NOMO-1 (cell line): ENCODE measurements around the gene METTL25.

Experiments
- DNase-seq, 2 experiments: peaks; one replicate each; lab custom pipeline; 2025; ENCODE audit not compliant: unreplicated experiment in 2 of 2; lab: John Stamatoyannopoulos, UW

The METTL25 gene

DNA sequence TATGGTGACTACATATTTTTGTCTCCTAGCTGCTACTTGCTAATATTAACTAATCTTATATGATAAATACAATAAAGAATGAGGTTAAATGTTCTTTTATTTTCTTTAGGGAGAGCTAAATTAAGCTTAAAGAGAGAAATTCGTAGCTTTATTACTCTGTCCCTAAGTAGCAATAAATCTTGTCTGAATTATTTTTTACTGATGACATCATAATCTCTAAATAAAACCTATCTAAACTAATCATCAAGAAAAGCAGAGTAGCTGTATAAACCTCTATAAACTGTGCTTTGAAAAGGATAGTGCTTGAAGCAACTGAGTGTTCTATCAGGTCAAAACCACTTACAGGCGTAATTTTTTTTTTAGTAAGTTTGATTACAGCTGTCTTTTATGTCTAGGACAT, 42.5 kb downstream of the METTL25 start:
- DNase-seq: no peak

DNA sequence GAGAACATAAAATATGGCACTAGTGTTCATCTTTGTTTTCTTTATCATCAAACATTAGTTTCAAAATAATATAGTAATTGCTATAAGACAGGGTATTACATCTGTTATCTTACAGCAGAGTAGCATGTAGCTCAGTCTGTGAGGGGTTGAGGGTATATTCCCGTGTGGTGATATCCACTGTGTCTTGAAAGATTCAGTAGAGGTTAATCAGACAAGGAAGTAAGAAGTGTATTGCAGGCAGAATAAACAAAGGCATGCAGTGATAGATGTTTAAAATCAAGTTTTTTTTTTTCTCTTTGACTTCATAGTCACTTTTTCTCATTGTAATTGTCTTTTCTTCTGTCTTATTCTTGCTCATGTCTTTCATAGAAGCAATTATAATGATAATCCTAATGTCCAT, 48.3 kb downstream of the METTL25 start:
- DNase-seq: no peak

GRCh38 chr12:82407481-82407880, 49.2 kb downstream of the METTL25 start:
- DNase-seq: no peak

DNA sequence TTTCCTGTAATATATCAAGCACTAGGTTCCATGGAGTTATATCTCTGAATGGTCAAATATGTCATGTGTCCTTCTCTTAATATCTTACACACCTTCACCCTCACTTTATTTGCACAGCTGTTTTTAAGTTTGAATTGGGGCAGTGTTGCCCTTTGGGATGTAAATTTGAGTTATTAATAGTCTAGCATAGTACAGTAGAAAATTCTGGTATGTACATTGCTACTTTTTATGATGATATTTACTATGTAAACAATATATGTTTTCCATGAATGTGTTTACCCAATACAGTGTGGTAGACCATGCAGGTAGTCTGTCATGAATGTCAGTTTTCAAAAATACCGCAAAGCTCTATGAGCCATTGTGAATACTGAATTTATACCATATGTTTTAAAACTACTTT, 50.5 kb downstream of the METTL25 start:
- no peak for DNase-seq

- no peak for DNase-seq
Observed at GRCh38 chr12:82411546-82412230, 53.4 kb downstream of the METTL25 start.

GRCh38 chr12:82412246-82412645, 53.9 kb downstream of the METTL25 start:
- no peak for DNase-seq

DNA sequence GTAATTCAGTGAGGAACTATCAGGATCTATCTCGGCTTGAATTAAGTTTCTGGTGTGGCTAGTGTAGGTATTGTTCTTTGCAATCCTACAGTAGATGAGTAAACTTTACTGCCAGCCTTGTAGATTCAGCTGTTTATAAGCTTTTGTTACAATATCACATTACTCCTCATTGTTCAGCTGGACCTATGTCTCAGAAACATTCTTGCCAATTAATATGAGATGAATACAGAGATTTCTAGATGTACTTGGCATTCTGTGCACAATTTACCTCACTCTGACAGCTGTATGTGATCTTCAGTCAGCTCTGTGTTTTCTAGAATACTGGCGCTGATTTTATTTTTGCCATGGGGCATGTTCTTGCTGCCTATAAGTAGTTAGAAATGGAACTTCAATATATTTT, 55.7 kb downstream of the METTL25 start:
- DNase-seq: no peak

DNA sequence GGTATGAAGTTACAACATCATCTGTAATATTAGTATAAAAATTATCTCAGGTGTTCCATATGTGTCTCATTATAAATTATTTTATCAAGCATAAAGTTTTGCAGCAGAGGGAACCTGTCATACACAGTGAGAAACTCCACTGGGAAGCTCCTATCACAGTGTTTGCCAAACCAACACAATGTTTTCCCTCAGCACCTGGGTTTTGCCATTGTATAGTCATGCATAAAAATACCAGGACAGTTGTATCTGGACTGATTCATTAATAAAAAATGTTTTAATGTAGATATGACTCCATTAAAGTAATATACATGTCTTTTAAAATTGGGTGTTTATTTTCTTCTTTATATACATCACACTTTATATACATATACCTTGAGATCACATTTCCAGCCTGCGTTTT, 56.6 kb downstream of the METTL25 start:
- DNase-seq: no peak

DNA sequence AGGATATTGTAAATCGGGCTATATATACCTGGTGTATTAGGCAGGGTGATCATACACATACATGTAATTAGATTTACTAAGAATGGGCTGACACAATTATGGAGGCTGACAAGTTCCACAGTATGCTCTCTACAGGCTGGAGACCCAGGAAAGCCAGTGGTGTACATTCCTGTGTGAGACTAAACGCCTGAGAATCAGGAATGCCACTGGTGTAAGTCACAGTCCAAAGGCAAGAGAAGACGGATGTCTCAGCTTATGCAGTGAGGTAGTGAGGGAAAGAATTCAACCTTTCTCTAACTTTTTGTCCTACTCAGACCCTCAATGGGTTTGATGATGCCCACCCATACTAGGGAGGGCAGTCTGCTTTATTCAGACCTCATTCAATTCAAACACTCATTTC, 57.1 kb downstream of the METTL25 start:
- DNase-seq: no peak

DNA sequence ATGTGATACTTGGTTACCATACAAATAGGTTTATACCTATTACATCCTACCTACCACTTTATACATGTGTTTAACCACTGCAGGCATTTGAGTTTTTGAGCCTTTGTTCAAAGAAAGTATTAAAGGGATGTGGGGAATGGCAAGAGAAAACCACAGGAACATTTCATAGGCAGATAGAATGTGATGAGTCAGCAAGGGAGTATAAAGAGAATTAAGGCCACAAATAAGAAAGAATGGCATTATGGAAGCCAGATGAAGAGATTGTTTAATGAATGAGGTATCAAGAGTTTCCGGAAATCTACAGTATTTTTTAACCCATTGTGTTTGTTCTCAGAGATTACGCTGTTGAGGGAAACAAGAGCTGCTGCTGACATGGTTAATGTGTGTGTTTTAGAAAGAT, 66.9 kb downstream of the METTL25 start:
- DNase-seq: no peak

DNA sequence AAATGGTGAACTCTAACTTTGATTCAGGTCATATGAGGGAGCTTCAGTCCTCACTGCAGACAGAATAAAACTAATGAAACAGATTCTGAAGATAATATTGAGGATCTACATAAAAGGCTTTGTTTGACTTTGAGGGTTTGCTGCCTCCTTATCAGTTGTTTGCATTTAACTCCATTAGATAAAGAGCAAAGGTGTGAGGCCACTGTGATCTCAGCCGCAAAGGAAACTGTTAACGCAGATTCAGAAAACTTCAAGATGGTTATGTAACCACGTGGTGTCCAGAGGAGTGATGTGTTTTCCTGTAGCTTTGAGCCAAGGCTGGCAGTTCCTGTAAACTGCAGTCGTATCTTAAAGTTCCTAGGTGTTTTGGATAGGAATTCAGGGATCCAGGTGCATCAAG, 67.8 kb downstream of the METTL25 start:
- no peak for DNase-seq

DNA sequence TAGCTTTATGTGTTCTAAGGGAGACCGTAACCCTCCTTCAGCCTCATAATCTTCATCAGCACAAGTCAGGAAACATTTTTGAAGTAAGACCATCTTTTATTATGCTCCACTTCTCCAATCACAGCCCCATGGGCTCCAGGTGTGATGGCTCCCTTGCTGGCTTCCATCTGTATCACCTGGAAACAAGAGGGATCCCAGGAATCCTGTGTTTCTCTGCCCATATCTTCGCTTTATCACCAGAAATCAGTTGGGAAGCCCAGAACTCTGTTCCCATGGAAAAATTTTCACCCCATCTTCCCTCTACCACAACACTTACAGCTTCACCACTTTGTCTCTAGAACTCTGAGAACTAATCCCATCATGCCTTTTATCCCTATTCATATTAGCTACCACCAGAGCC, 68.3 kb downstream of the METTL25 start:
- DNase-seq: no peak

DNA sequence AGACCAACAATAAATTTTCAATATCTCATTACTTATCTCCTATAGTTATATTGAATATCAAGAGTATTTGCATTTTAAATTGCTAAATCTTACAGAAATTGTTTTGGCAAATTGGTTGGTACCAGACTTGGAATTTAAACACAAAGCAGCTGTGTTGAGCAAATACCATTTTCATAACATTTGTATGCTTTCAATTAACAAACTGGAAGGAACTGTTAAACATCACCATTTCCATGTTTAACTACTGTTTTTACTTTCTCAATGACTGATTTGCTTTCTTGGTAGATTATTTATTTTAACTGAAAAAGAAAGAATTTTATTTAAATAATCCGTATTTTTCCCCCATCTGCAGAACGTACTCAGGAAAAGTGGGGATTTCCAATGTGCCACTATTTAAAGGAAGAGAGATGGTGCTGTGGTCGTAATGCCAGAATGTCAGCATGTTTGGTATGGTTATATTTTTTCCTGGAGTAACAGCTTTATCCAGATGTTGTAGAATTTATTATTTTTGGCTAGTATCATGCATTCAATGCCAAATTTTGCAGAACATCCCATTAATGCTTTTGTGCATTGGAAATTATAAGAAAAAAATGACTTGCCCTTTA, 72.3 kb downstream of the METTL25 start:
- DNase-seq: no peak

DNA sequence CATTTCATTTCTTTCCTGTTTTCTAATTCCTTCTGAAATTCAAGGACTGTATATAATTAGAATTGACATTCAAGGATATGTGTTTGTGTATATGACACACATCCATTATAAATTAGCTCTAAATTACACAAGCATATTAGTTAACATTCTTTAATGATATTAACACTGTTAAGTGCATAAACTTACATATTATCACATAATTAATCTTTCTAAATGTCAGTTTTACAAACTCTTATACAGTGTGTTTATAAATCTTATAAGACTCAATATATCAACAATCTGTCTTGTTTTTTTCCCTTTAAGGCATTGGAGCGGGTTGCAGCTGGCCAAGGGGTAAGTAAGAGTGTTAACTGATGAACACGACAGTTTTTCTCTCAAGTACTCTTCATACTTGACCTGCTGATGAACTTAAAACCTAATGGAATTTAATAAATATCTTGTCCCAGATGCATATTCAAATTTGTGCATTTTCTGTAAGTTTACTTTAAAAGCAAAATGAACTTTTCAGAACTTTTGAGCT, 76.1 kb downstream of the METTL25 start:
- DNase-seq: no peak

DNA sequence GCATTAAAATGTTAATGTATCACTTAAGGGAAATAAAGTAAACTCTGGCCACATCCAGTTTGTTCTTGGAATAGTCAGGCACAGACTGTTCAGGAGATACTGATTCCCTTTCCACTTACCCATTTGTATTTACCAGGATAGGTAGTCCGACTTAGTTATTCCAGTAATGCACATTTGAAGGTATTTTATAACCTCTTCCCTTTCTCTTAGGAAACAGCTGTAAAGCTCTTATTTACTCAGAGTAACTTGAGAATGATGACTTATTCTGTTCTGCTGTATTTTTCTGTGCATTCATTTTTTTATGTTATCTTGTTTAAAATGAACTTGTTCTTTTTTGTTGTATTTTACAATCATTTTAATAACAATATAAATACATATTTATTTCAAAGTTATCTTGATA, 78.0 kb downstream of the METTL25 start:
- DNase-seq: no peak

GRCh38 chr12:82437744-82438143, 79.4 kb downstream of the METTL25 start:
- DNase-seq: no peak

DNA sequence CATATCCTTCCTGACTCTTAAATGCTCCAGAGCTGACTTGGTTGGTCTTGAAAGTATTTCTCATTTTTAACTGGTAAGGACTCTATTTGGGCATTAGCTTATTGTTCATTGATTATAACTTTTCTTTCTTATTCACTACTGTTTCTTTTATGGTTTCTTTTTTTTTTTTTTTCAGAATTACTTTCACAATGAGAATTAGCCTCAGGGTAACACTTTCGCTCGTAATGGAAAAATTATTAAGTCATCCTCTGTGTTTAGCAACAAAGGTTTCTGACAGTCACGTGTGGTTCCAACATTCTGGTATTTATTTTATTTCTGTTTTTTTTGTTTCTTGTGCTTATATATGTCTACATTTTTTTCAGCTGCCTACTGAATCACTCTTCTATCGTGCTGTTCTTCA, 80.0 kb downstream of the METTL25 start:
- DNase-seq: no peak

DNA sequence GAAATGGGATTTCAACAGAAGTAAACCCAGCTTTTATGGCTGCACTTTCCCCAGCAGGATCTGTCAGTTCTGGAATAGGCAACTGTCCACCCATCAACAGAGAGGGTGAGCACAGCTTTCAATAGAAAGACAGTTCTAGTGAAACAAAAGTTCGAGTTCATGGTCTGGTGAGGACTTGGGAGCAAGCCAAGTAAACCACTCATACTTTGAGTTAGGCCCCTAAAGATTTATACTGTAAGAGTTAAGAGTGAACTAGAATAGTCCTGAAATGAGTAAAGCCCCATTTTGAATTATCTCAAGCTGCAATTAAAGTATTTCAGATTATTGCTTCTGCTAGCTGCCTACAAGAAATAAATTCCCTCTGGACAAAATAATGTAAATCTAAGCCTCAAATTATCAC, 82.6 kb downstream of the METTL25 start:
- DNase-seq: no peak

DNA sequence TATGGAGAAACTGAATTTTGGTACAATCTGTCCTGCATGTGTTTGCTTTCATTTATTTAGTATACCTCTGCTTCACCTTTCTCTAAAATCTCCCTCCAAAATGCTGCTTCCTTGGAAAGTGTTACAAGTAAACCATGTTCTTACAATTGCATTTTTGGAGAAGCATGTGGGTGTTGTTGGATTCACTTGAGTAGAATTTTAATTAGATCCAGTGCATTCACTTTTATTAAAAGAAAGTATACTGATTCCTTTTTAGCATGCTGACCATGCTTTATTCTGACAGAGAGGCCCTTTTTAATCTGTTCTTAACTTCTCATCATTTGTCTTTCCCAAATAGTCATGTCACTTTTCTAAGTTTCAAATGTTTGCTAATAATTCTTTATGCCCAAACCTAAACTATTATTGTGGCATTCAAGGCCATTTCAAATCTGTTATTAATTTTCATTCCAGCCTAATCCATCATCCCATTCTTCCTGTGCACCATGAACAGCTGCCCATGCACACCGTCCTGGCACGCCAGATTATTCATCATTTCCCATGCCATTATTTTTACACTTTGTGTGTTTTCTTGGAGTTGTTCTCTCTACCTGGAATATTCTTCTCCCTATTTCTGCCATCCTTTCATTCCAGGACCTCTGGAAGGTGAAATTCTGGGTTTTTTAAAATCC, 90.7 kb downstream of the METTL25 start:
- DNase-seq: no peak

GRCh38 chr12:82456633-82457032, 98.3 kb downstream of the METTL25 start:
- DNase-seq: no peak

DNA sequence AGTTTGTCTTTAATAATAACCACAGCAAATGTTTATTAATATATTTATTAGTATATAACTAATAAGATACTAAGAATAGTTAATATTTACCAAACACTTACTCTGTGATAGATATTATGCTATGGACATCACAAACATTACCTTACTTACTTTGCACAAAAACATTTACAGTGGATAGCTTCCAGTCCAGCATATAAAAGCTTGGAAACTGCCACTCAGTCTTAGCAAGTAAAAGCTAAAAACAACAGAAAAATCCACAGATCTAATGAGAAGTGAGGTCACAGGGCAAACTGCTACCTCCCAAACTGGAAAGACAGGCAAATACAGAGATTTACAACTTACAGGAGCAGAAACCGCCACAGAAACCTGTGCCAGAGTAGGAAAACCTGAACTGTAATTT, 99.8 kb downstream of the METTL25 start:
- DNase-seq: no peak

DNA sequence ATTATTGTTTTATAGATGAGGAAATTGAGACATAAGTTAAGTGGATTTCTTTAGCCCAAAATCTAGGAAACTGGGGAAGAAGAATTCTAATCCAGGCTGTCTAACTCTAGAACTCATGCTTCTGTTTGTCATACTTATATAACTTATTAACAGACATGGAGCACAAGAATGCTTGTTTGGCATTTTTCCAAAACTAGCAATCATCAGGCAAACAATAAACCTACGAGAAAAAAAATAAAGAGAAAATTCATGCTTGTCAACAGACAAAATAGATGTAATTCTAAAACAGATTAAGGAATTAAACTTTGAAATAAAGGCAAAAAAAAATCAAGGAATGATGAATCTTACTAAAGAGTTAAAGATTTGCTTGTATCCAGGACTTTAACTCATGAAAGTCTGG, 103.1 kb downstream of the METTL25 start:
- DNase-seq: no peak
